Cardiac ventricle fibroblast (primary cell): ENCODE measurements around the gene COL19A1. TPM values are rescaled to one million over a fixed set of nuclear protein-coding genes. Genes with fewer than 3 reads are reported as not detected.

Source experiments
- total RNA-seq: library from RNA; depleted of rRNA; stranded (reverse); fragments of >200 nt; gene quantifications from 2 replicates; pipeline ENCODE4 v1.2.3, GENCODE V29; 2015

The COL19A1 gene
- total RNA-seq, result not detected in 2 replicates

GRCh38 chr6:69866351-69866769 is at the start of gene COL19A1:
TSS of gene COL19A1 (plus strand) at chr6:69866556. CDS start at chr6:69879568, 13,012 bp downstream.

Other genes starting within 250 kb of the COL19A1 start
- gene LMBRD1, start 69.5 kb upstream of the COL19A1 start, total RNA-seq, result 42.9 and 48.4 TPM in 2 replicates